ENCODE measurements around the gene NUP205.

Gene NUP205

DNA sequence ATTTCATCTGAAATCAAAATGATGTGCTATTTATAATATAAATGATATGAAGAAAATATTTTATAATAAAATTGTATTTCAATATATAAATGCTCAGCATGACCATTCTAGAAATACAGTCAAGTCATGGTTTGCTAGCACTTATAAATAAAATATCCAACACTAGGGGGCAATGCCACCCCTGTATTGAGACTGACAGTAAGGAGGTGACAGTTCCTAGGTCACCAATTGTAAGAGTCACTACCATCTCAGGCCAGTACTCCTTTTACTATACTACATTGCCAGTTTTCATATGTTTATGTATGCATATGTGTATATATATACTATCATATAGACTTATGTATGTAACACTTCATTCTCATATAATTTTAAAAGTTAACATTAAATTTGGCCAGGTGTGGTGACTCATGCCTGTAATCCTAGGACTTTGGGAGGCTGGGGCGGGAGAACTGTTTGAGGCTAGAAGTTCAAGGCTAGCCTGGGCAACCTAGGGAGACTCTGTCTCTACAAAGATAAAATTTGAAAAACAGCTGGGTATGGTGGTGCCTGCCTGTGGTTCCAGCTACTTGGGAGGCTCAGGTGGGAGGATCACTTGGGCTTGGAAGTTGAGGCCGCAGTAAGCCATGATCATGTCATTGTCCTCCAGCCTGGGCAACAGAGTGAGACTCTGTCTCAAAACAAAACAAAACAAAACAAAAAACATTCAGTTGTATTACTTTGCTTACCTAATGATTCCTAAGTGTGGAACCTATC is 45.4 kb upstream of the NUP205 start:
- TF ChIP-seq, protein P1, sequence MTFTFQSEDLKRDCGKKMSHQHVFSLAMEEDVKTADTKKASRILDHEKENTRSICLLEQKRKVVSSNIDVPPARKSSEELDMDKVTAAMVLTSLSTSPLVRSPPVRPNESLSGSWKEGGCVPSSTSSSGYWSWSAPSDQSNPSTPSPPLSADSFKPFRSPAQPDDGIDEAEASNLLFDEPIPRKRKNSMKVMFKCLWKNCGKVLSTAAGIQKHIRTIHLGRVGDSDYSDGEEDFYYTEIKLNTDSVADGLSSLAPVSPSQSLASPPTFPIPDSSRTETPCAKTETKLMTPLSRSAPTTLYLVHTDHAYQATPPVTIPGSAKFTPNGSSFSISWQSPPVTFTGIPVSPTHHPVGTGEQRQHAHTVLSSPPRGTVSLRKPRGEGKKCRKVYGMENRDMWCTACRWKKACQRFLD (tag by site-specific recombination; IDR thresholded peaks at IDR 0.05) = no peak
- no peak for TF ChIP-seq ZNF404 (tag by site-specific recombination; IDR thresholded peaks at IDR 0.05)
- TF ChIP-seq ZBTB8A (tag by site-specific recombination; IDR thresholded peaks at IDR 0.05) = 0 out of 2 replicates have a peak, but pooled peaks have one; percentile 18
- TF ChIP-seq, protein P2, sequence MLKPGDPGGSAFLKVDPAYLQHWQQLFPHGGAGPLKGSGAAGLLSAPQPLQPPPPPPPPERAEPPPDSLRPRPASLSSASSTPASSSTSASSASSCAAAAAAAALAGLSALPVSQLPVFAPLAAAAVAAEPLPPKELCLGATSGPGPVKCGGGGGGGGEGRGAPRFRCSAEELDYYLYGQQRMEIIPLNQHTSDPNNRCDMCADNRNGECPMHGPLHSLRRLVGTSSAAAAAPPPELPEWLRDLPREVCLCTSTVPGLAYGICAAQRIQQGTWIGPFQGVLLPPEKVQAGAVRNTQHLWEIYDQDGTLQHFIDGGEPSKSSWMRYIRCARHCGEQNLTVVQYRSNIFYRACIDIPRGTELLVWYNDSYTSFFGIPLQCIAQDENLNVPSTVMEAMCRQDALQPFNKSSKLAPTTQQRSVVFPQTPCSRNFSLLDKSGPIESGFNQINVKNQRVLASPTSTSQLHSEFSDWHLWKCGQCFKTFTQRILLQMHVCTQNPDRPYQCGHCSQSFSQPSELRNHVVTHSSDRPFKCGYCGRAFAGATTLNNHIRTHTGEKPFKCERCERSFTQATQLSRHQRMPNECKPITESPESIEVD (tag by site-specific recombination; IDR thresholded peaks at IDR 0.05) = no peak
- no peak for TF ChIP-seq ZNF37A (tag by site-specific recombination; IDR thresholded peaks at IDR 0.05)
- no peak for TF ChIP-seq ZNF558 (tag by site-specific recombination; IDR thresholded peaks at IDR 0.05)
- TF ChIP-seq ZNF24 (tag by site-specific recombination; IDR thresholded peaks at IDR 0.05) = no peak
- no peak for TF ChIP-seq PRDM1 (tag by site-specific recombination; IDR thresholded peaks at IDR 0.05)
- no peak for TF ChIP-seq MZF1 (tag by site-specific recombination; IDR thresholded peaks at IDR 0.05; ENCODE audit: borderline replicate concordance)
- peak; percentile 71; the same call in 1 of the 2 replicates for TF ChIP-seq ZNF629 (tag by site-specific recombination; IDR thresholded peaks at IDR 0.05)
- no peak for TF ChIP-seq ZNF391 (tag by site-specific recombination; IDR thresholded peaks at IDR 0.05; ENCODE audit: borderline replicate concordance, low read depth)
- peak; percentile 60; the same call in 1 of the 2 replicates for TF ChIP-seq ZNF121 (tag by site-specific recombination; IDR thresholded peaks at IDR 0.05)
- TF ChIP-seq ZNF138 (tag by site-specific recombination; IDR thresholded peaks at IDR 0.05; ENCODE audit: borderline replicate concordance) = no peak
- TF ChIP-seq ZNF169 (tag by site-specific recombination; IDR thresholded peaks at IDR 0.05) = no peak
- TF ChIP-seq, protein P3, sequence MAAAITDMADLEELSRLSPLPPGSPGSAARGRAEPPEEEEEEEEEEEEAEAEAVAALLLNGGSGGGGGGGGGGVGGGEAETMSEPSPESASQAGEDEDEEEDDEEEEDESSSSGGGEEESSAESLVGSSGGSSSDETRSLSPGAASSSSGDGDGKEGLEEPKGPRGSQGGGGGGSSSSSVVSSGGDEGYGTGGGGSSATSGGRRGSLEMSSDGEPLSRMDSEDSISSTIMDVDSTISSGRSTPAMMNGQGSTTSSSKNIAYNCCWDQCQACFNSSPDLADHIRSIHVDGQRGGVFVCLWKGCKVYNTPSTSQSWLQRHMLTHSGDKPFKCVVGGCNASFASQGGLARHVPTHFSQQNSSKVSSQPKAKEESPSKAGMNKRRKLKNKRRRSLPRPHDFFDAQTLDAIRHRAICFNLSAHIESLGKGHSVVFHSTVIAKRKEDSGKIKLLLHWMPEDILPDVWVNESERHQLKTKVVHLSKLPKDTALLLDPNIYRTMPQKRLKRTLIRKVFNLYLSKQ (tag by site-specific recombination; IDR thresholded peaks at IDR 0.05; ENCODE audit: borderline replicate concordance) = no peak
- TF ChIP-seq ZNF311 (tag by site-specific recombination; IDR thresholded peaks at IDR 0.05; ENCODE audit: borderline replicate concordance) = no peak
- TF ChIP-seq, protein P4, sequence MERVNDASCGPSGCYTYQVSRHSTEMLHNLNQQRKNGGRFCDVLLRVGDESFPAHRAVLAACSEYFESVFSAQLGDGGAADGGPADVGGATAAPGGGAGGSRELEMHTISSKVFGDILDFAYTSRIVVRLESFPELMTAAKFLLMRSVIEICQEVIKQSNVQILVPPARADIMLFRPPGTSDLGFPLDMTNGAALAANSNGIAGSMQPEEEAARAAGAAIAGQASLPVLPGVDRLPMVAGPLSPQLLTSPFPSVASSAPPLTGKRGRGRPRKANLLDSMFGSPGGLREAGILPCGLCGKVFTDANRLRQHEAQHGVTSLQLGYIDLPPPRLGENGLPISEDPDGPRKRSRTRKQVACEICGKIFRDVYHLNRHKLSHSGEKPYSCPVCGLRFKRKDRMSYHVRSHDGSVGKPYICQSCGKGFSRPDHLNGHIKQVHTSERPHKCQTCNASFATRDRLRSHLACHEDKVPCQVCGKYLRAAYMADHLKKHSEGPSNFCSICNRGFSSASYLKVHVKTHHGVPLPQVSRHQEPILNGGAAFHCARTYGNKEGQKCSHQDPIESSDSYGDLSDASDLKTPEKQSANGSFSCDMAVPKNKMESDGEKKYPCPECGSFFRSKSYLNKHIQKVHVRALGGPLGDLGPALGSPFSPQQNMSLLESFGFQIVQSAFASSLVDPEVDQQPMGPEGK (tag by site-specific recombination; IDR thresholded peaks at IDR 0.05) = no peak
- TF ChIP-seq ZSCAN16 (tag by site-specific recombination; IDR thresholded peaks at IDR 0.05) = no peak
- 0 out of 2 replicates have a peak, but pooled peaks have one; percentile 23 for TF ChIP-seq KLF10 (tag by site-specific recombination; IDR thresholded peaks at IDR 0.05)
- TF ChIP-seq YY2 (tag by site-specific recombination; IDR thresholded peaks at IDR 0.05) = no peak
- TF ChIP-seq ZNF626 (tag by site-specific recombination; IDR thresholded peaks at IDR 0.05) = no peak
- peak; percentile 62 for TF ChIP-seq ZNF654 (tag by site-specific recombination; IDR thresholded peaks at IDR 0.05; ENCODE audit: low read depth)
- no peak for TF ChIP-seq ZNF426 (tag by site-specific recombination; IDR thresholded peaks at IDR 0.05)
- TF ChIP-seq ZNF660 (tag by site-specific recombination; IDR thresholded peaks at IDR 0.05) = 0 out of 2 replicates have a peak, but pooled peaks have one; percentile 20
- CTCF ChIA-PET = interaction anchor here (0.7 to 1.2 kb wide), 3 partner anchors 34 to 155 kb away, joined by 3 to 4 read pairs (median 3); no protein-coding TSS in a partner anchor
- Histone ChIP-seq H3K27ac (ENCODE audit: extremely low read depth, low read depth, low read length) (no peak overlapping the region), H3K4me1 (ENCODE audit: control insufficient read depth, insufficient read depth, low read length) (peaks cover 3% of the 10 kb centered on the region), H3K4me3 (ENCODE audit: low read depth, low read length) (no peak overlapping the region), H3K36me3 (ENCODE audit: control insufficient read depth in 2 of 2, insufficient read depth in 1 of 2, low read length in 2 of 2) (no peaks in the 10 kb centered on the region), H3K9me3 (ENCODE audit: control insufficient read depth, insufficient read depth, low read depth, low read length) (no peaks in the 10 kb centered on the region)
- POLR2A ChIA-PET = no interaction called here

Data from HEK293 (cell line).